HG02852 (cell line): ENCODE results near the gene ZNF628.
A peak's percentile ranks its signal among the peaks of the same experiment; 100 is the strongest.
"Not testable (repeated sequence)": the region's sequence is repeated elsewhere in the genome, so short reads cannot be mapped to it uniquely, and the experiment has no call there.

ENCODE experiments used
- ATAC-seq: cut with Tn5 transposase; IDR thresholded peaks from one replicate; pipeline ENCODE4 v1.9.1; 2021; ENCODE audit warnings: mild to moderate bottlenecking, moderate library complexity; ENCODE audit not compliant: unreplicated experiment

Gene ZNF628

DNA sequence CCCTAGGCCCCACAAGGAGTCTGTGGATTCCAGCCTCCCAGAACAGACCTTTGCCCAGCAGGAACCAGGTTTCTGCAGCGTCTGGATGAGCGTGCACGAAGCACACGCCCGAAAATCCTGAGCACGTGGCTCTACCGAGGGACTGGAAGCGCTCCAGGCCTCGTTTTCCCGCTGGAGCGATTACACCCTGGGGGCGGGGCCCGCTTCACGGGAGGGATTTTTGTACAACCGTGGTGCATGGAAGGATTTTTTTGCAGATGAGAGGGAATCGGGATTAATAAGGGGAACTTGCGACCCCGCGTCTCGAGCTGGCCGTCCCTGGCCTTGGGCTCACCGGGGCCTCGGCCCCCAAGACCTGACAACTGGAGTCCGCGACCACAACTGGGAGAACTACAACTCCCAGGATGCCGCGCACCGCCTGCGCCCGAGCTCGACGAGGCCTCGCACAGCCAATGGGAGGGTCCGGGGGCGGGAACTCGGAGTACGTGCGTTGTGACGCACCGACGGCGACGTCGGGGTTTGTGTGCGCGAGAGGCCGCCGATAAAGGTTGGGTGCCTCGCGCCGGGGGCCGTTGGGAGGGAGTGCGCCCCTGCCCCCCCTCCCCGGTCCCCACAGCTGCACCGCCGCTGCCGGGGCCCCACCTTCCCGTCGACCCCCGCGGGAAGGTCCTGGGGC, at the start of gene ZNF628:
Gene ZNF628 (plus strand): TSS at position 518 of the 676 bp plus-strand sequence. CDS start 3,294 bp downstream, outside the sequence.
- ATAC-seq, result peak; percentile 86

DNA sequence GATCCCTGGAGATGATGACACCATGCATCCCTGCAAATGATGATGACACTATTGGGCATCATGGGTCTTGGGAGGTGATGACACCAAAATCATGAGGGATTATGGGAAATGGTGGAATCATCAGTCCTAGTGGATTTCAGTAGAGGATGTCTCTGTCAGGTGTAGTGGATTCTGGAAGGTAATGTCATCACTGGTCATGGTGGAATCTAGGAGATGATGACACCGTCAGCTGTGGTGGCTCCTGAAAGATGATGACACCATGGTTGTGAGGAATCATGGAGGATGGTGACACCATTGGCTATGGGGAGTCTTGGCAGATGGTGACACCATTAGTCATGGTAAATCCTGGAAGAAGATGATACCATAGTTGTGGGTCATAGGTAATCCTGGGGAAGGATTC, 45.2 kb upstream of the ZNF628 start:
- no peak for ATAC-seq

DNA sequence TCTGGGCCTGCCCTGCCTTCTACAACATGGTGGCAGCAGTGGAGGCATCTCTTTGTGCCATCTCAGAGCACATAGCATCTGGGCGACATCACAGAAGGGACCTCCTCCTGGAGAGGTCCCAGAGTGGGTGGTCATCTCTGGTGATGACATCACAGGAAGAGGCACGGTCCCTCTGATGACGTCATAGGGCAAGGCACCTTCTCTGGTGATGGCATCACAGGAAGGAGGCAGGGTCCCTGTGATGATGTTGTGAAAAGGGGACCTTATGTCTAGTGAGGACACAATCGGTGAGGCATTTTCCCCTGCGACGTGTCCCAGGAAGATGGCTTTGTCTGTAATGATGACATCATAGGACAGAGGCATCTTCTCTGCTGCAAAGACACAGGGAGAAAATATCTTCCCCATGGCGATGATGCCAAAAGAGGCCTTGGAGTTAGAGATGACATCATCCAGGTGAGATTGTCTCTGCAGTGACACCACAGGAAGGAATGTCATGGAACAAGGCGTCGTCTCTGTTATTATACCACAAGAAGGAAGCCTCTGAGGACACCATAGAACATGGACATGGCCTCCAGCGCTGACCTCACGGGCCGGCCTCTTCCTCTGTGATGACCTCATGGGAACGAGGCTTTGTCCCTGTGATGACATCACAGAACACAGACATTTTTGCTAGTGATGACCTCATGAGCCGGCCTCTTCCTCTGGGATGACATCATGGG, 44.0 kb upstream of the ZNF628 start:
- no peak for ATAC-seq

- ATAC-seq, result no peak
Measured at GRCh38 chr19:55433292-55433691, 43.1 kb upstream of the ZNF628 start.

DNA sequence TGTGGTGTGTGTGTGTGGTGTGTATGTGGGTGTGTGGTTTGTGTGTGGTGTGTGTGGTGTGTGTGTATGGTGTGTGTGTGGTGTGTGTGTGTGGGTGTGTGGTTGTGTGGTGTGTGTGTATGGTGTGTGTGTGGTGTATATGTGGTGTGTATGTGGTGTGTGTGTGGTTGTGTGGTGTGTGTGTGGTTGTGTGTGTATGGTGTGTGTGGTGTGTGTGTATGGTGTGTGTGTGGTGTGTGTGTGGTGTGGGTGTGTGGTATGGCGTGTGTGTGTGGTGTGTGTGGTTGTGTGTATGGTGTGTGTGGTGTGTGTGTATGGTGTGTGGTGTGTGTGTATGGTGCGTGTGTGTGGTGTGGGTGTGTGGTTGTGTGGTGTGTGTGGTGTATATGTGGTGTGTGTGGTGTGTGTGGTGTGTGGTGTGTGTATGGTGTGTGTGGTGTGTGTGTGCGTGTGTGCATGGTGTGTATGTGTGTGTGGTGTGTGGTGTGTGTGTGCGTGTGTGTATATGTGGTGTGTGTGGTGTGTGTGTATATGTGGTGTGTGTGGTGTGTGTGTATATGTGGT, 42.0 kb upstream of the ZNF628 start:
- ATAC-seq, result no peak

- no peak for ATAC-seq
Measured at GRCh38 chr19:55435020-55435419, 41.4 kb upstream of the ZNF628 start.

GRCh38 chr19:55436847-55437246, 39.6 kb upstream of the ZNF628 start:
- no peak for ATAC-seq

GRCh38 chr19:55437410-55437809, 39.0 kb upstream of the ZNF628 start:
- ATAC-seq, result no peak

DNA sequence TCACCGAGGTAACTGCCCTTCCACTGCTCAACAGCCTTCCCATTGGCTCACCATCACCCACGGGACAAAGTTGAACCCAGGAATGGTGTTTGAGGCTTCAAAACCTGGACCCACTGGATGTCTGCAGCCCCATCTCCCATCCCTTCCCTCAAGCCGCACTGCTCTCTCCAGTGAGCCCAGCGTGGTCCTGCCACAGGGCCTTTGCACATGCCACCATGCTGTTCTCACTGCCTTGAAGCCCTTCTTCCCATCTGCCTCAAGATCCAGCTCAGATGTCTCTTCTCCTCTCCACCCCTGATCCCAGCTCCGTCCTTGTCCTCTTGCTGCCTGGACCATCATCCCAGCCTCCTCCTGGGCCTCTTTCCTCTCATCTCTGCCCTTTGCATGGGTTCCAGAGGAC, 37.4 kb upstream of the ZNF628 start:
- no peak for ATAC-seq

DNA sequence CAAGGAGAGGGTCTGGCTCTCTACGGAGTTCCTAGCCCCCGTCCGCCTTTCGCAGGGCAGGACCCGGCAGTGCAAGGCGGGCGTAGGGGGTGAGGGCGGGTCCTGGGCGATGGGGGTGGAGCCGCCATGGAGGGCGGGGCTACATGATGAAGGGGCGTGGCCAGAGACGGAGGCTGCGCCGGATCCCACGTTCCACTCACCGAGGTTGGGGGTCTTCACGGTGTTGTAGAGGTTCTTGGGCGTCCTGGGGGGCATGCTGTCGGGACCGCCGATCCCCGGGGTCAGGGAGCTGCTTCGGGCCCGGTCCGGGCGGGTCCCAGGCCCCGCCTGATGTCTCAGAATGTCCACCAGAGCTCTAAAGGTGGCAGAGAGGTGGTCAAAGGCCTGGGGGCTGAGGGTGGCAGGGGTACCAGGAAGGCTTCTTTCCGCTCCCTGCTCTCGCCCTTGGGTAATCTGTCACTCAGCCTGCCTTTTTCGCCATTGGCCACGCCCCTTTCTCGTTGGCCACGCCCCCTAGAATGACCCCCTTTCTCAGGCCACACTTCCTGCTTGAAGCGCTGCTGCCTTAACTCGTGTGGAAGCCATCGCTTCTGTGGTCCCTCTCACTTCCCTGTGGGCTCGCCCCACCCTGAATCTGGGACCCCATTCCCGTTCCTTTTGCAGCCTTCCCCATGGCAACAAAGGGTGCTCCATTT, 35.9 kb upstream of the ZNF628 start:
- ATAC-seq, result no peak

GRCh38 chr19:55441319-55441691, 35.1 kb upstream of the ZNF628 start:
- no peak for ATAC-seq

GRCh38 chr19:55441692-55442321, 34.6 kb upstream of the ZNF628 start:
- no peak for ATAC-seq

- no peak for ATAC-seq
Measured at GRCh38 chr19:55442372-55442961, 34.0 kb upstream of the ZNF628 start.

GRCh38 chr19:55443045-55443823, 33.2 kb upstream of the ZNF628 start, which contains the start of gene SHISA7:
TSS of gene SHISA7 (minus strand) at chr19:55443300. CDS start at chr19:55442863, 437 bp downstream.
- ATAC-seq, result no peak

GRCh38 chr19:55443824-55444480, 32.5 kb upstream of the ZNF628 start:
- no peak for ATAC-seq

DNA sequence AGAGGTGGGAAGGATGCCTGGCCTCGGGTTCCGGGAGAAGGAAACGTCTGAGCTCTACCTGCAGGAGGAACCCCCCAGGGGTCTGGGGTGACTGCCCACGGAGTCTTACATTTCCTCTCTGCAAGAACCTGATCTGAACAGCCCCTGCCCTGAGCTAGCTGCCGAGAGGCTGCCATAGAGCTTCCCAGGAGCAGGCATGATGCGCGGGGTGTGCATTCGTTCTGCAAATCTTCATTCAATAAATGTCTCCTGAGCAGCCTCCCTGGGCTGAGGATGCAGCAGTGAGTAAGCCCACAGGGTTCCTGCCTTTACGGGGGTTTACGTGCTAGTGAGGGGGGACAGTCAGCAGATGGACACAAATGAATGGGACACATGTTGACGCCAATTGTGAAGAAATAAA, 31.8 kb upstream of the ZNF628 start:
- ATAC-seq, result no peak

DNA sequence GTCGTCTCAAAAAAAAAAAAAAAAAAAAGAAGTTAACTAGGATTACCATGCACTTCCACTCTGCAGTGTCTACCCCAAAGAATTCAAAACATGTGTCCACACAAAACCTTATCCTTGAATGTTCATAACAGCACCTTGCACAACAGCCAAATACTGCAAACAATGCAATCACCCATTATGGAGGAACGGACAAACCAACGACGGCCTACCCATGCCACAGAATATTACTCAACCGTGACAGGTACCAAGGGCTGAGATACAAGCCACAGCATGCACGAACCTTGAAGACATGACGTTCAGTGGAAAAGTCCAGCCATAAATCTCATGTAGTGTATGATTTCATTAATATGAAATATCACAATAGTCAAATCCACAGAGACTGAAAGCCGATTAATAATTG, 30.4 kb upstream of the ZNF628 start:
- no peak for ATAC-seq

GRCh38 chr19:55447421-55448174, 28.8 kb upstream of the ZNF628 start:
- no peak for ATAC-seq

- ATAC-seq, result not testable (repeated sequence)
Measured at GRCh38 chr19:55448175-55448490, 28.3 kb upstream of the ZNF628 start.
